ENCODE results near the gene SEMA3B. TPM values are rescaled to one million over a fixed set of nuclear protein-coding genes. Genes with fewer than 3 reads are reported as not detected.
A peak's percentile ranks its signal among the peaks of the same experiment; 100 is the strongest.

SEMA3B gene
- total RNA-seq, 1 experiment from 2014 or later = 7.6 TPM

DNA sequence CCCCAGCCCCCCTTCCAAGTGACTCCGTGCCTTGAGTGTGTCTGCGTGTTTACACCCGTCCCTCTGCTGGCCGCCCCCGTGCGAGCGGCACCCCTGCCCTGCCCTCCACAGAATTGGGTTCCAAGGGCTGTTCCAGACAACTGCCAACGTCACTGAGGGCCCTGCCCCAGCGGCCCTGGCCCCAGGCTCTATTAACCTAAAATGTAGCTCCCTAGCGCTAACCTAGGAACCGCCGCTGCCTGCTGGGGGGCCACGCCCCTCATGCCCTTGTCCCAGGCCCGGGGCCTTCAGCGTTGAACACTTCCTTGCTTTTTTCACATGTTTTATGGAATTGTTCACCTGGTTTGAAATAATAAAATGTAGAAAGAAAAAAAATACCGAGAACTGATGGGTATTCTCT, 10.0 kb upstream of the SEMA3B start:
- Mint-ChIP-seq H3K36me3 (ENCODE audit: insufficient read depth, unreplicated experiment) (peaks cover 22% of the 10 kb centered on the region), H3K4me3 (ENCODE audit: unreplicated experiment) (no peak overlapping the region), H3K27ac (ENCODE audit: low read depth, unreplicated experiment) (peak overlapping the region; percentile 46), H3K9me3 (ENCODE audit: unreplicated experiment) (no peaks in the 10 kb centered on the region), H3K27me3 (ENCODE audit: insufficient read depth, unreplicated experiment) (no peaks in the 10 kb centered on the region), H3K4me1 (ENCODE audit: insufficient read depth, unreplicated experiment) (peaks cover 5% of the 10 kb centered on the region)
- CTCF ChIA-PET = interaction anchor here (0.5 to 7.2 kb wide), 15 partner anchors 11 to 1892 kb away, joined by 3 to 70 read pairs (median 4); partner anchors contain the start of genes GNAI2 and SEMA3B
- TF ChIP-seq, protein P1, sequence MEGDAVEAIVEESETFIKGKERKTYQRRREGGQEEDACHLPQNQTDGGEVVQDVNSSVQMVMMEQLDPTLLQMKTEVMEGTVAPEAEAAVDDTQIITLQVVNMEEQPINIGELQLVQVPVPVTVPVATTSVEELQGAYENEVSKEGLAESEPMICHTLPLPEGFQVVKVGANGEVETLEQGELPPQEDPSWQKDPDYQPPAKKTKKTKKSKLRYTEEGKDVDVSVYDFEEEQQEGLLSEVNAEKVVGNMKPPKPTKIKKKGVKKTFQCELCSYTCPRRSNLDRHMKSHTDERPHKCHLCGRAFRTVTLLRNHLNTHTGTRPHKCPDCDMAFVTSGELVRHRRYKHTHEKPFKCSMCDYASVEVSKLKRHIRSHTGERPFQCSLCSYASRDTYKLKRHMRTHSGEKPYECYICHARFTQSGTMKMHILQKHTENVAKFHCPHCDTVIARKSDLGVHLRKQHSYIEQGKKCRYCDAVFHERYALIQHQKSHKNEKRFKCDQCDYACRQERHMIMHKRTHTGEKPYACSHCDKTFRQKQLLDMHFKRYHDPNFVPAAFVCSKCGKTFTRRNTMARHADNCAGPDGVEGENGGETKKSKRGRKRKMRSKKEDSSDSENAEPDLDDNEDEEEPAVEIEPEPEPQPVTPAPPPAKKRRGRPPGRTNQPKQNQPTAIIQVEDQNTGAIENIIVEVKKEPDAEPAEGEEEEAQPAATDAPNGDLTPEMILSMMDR (IDR thresholded peaks at IDR 0.05; ENCODE audit: unreplicated experiment) = no peak
- POLR2A ChIA-PET = interaction anchor here (0.5 to 2.6 kb wide), 4 partner anchors 12 to 59 kb away, joined by 3 to 16 read pairs (median 4); partner anchors contain the start of genes GNAI2 and SEMA3B
- no TSS peak for BruUV-seq (replicated peaks)
- DNase-seq (ENCODE audit: unreplicated experiment) = no peak
- intact Hi-C loops (cut with micrococcal nuclease) = no loop called here

GRCh38 chr3:50259432-50260026, 9.4 kb upstream of the SEMA3B start:
- Mint-ChIP-seq H3K4me3 (ENCODE audit: unreplicated experiment) (peak overlapping the region; percentile 62), H3K4me1 (ENCODE audit: insufficient read depth, unreplicated experiment) (peaks cover 4% of the 10 kb centered on the region), H3K27me3 (ENCODE audit: insufficient read depth, unreplicated experiment) (no peaks in the 10 kb centered on the region), H3K27ac (ENCODE audit: low read depth, unreplicated experiment) (peak overlapping the region; percentile 63), H3K36me3 (ENCODE audit: insufficient read depth, unreplicated experiment) (peaks cover 22% of the 10 kb centered on the region), H3K9me3 (ENCODE audit: unreplicated experiment) (no peaks in the 10 kb centered on the region)
- ChIA-PET CTCF (interaction anchor here (0.5 to 7.2 kb wide), 13 partner anchors 11 to 1892 kb away, joined by 3 to 70 read pairs (median 4); partner anchors contain the start of gene SEMA3B), POLR2A (interaction anchor here (0.5 to 2.6 kb wide), 12 partner anchors 8 to 78 kb away, joined by 3 to 16 read pairs (median 3); partner anchors contain the start of genes GNAI2, IFRD2 and SEMA3B)
- intact Hi-C loops (cut with micrococcal nuclease) = loop anchor here (1.0 kb wide), 1 partner anchor 14 kb away; no protein-coding TSS in a partner anchor
- no TSS peak for BruUV-seq (replicated peaks)
- TF ChIP-seq, protein P1 (IDR thresholded peaks at IDR 0.05; ENCODE audit: unreplicated experiment) = no peak
- no peak for DNase-seq (ENCODE audit: unreplicated experiment)

- intact Hi-C loops (cut with micrococcal nuclease) = loop anchor here (1.0 kb wide), 1 partner anchor 13 kb away; no protein-coding TSS in a partner anchor
- H3K9me3 Mint-ChIP-seq (ENCODE audit: unreplicated experiment) = no peaks in the 10 kb centered on the region
- CTCF ChIA-PET = interaction anchor here (0.6 to 7.2 kb wide), 11 partner anchors 11 to 146 kb away, joined by 3 to 70 read pairs (median 4); partner anchors contain the start of gene SEMA3B
- no peaks in the 10 kb centered on the region for H3K4me1 Mint-ChIP-seq (ENCODE audit: insufficient read depth, unreplicated experiment)
- BruUV-seq (replicated peaks) = no TSS peak
- peak; percentile 85 for DNase-seq (ENCODE audit: unreplicated experiment)
- H3K27me3 Mint-ChIP-seq (ENCODE audit: insufficient read depth, unreplicated experiment) = no peaks in the 10 kb centered on the region
- POLR2A ChIA-PET = interaction anchor here (0.7 to 2.6 kb wide), 14 partner anchors 9 to 77 kb away, joined by 3 to 16 read pairs (median 3); partner anchors contain the start of genes GNAI2, IFRD2, LSMEM2 and SEMA3B
- peak overlapping the region; percentile 62 for H3K4me3 Mint-ChIP-seq (ENCODE audit: unreplicated experiment)
- peaks cover 22% of the 10 kb centered on the region for H3K36me3 Mint-ChIP-seq (ENCODE audit: insufficient read depth, unreplicated experiment)
- TF ChIP-seq, protein P1 (IDR thresholded peaks at IDR 0.05; ENCODE audit: unreplicated experiment) = peak; percentile 98
- peak overlapping the region; percentile 63 for H3K27ac Mint-ChIP-seq (ENCODE audit: low read depth, unreplicated experiment)
Observed at GRCh38 chr3:50260027-50260941, 8.7 kb upstream of the SEMA3B start.

Data from MCF 10A (cell line).